HepG2 (cell line): ENCODE results near the gene HRCT1. TPM values are rescaled to one million over a fixed set of nuclear protein-coding genes. Genes with fewer than 3 reads are reported as not detected.

Experiments
- ATF7-NPFF ChIP-seq: sonication (generic); formaldehyde crosslinking; IDR thresholded peaks from 2 replicates; pipeline ENCODE4 v1.8.1; 2023; ENCODE audit warnings: mild to moderate bottlenecking, low read depth, missing genetic modification reagents, moderate library complexity
- ETV5 ChIP-seq: IDR thresholded peaks from 2 replicates; pipeline ENCODE4 v1.6.1; 2018; ENCODE audit warnings: missing biosample characterization, missing genetic modification reagents, inconsistent platforms, borderline replicate concordance
- GABPA ChIP-seq, 2 experiments: IDR thresholded peaks; 2 replicates each; pipeline ENCODE4 v1.6.1; 2011 to 2016; ENCODE audit warnings: low read depth in 2 of 2, low read length in 1 of 2, missing biosample characterization in 1 of 2, missing genetic modification characterization in 1 of 2
- GTF2F1 ChIP-seq: fragments of 150-350 bp; IDR thresholded peaks from 2 replicates; pipeline ENCODE4 v1.6.1; 2014; ENCODE audit warnings: low read length
- HNRNPLL ChIP-seq: fragments of 200-400 bp; formaldehyde crosslinking; IDR thresholded peaks from 2 replicates; pipeline ENCODE4 v1.6.1; 2017; ENCODE audit warnings: mild to moderate bottlenecking, low read depth, low read length; ENCODE audit not compliant: poor library complexity, severe bottlenecking
- KLF6 ChIP-seq: IDR thresholded peaks from 2 replicates; pipeline ENCODE4 v1.8.0; 2016; ENCODE audit warnings: missing biosample characterization, missing genetic modification reagents
- MIER3 ChIP-seq: IDR thresholded peaks from 2 replicates; pipeline ENCODE4 v1.6.1; 2016; ENCODE audit warnings: missing compliant biosample characterization, borderline replicate concordance
- MXI1 ChIP-seq: IDR thresholded peaks from 3 replicates; pipeline ENCODE4 v1.6.1; 2012; ENCODE audit warnings: low read depth, low read length, inconsistent platforms, borderline replicate concordance
- PAWR ChIP-seq: sonication (generic); formaldehyde crosslinking; IDR thresholded peaks from 2 replicates; pipeline ENCODE4 v1.4.0; 2020; ENCODE audit warnings: missing genetic modification reagents, mild to moderate bottlenecking, borderline replicate concordance
- RARG ChIP-seq: sonication (generic); formaldehyde crosslinking; IDR thresholded peaks from 2 replicates; pipeline ENCODE4 v1.4.0; 2020; ENCODE audit warnings: low read depth, mild to moderate bottlenecking, missing genetic modification reagents
- SAP130 ChIP-seq: IDR thresholded peaks from 2 replicates; pipeline ENCODE4 v1.6.1; 2016; ENCODE audit warnings: low read depth
- SOX6 ChIP-seq, 2 experiments: fragments of 450-650 bp in 1 of 2; sonication (generic) in 1 of 2; formaldehyde crosslinking in 1 of 2; IDR thresholded peaks; 2 replicates each; pipeline versions ENCODE4 v1.4.0 to v1.6.1; 2017 to 2020; ENCODE audit warnings: antibody characterized with exemption in 1 of 2, mild to moderate bottlenecking in 1 of 2, missing genetic modification reagents in 1 of 2
- SP4 ChIP-seq: sonication (generic); formaldehyde crosslinking; IDR thresholded peaks from 2 replicates; pipeline ENCODE4 v1.8.1; 2023; ENCODE audit warnings: mild to moderate bottlenecking, missing genetic modification reagents
- ZFX ChIP-seq: sonication (generic); formaldehyde crosslinking; IDR thresholded peaks from 2 replicates; pipeline ENCODE4 v1.4.0; 2020; ENCODE audit warnings: mild to moderate bottlenecking, low read depth, missing genetic modification reagents, moderate library complexity
- ZMYM3 ChIP-seq: sonication (generic); formaldehyde crosslinking; IDR thresholded peaks from 2 replicates; pipeline ENCODE4 v1.5.1; 2020; ENCODE audit warnings: mild to moderate bottlenecking, missing genetic modification reagents
- ZNF562 ChIP-seq: sonication (generic); formaldehyde crosslinking; IDR thresholded peaks from 2 replicates; pipeline ENCODE4 v1.8.0; 2022; ENCODE audit warnings: missing genetic modification reagents, borderline replicate concordance
- ZNF703 ChIP-seq: sonication (generic); formaldehyde crosslinking; IDR thresholded peaks from 2 replicates; pipeline ENCODE4 v1.5.1; 2020; ENCODE audit warnings: missing genetic modification reagents, mild to moderate bottlenecking, moderate library complexity, borderline replicate concordance
- ZZZ3 ChIP-seq: sonication (generic); formaldehyde crosslinking; IDR thresholded peaks from 2 replicates; pipeline ENCODE4 v1.4.0; 2020; ENCODE audit warnings: missing genetic modification reagents, mild to moderate bottlenecking, borderline replicate concordance
- polyA plus RNA-seq, 8 experiments: library from polyadenylated mRNA; depleted of rRNA in 3 of 8; stranded (reverse) in 7 of 8; unstranded in 1 of 8; fragments of >200 nt; fragmentation: Illumina TruSeq in 4 of 8; extraction: Trizol in 4 of 8; gene quantifications; 2 replicates each; pipeline versions ENCODE4 v1.2.1 to v1.2.3, GENCODE V29; 2011 to 2016; ENCODE audit warnings: low read depth in 4 of 8, missing spikeins in 1 of 8, mixed read lengths in 1 of 8; ENCODE audit not compliant: insufficient read depth in 1 of 8
- total RNA-seq, 5 experiments: library from RNA; depleted of rRNA; stranded (reverse); fragments of >200 nt; fragmentation: Illumina TruSeq; extraction: Trizol; gene quantifications; 2 replicates each; pipeline ENCODE4 v1.2.3, GENCODE V29; 2016; ENCODE audit warnings: low read depth in 1 of 5
- TF ChIP-seq, protein P1 (sequence below): sonication (generic); formaldehyde crosslinking; IDR thresholded peaks from 2 replicates; pipeline ENCODE4 v1.5.0; 2020; ENCODE audit warnings: mild to moderate bottlenecking, missing genetic modification reagents, borderline replicate concordance
- TF ChIP-seq, protein P2 (sequence below): sonication (generic); formaldehyde crosslinking; conservative IDR thresholded peaks from 2 replicates; pipeline ENCODE4 v1.4.0; 2020; ENCODE audit warnings: missing genetic modification reagents

Gene HRCT1
- total and polyA plus RNA-seq, 2 of the 13 experiments (the other 11 are each of a cell fraction or from before 2014, with no cell fraction given): 0.13 TPM; not detected in 1

DNA sequence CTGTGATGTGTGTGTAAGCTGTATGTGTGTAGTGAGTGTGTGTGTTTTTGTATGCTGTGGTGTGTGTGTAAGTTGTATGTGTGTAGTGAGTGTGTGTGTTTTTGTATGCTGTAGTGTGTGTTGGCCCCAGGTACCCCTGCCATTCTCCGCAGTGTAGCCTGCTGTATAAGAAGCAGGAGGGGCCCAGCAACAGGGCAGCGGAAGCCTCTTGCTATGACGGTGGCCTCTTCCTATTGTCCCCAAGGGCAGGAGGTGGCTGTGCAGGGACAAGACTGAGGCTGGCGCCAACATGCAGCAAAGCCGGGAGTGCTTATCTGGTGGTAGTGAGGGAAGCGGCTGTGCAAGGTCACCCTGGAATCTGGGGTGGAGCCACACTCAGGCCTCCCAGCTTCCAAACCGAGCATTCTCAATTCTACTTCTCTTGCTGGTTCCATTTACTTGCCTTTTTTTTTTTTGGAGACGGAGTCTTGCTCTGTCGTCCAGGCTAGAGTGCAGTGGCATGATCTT lies 8.4 kb downstream of the HRCT1 start (continued):
- TF ChIP-seq GABPA (IDR thresholded peaks at IDR 0.05; ENCODE audit: low read depth, low read length): peak; percentile 23; the same call in 1 of the 2 replicates
- TF ChIP-seq GABPA (CRISPR knock-in tag; IDR thresholded peaks at IDR 0.05; ENCODE audit: low read depth): peak; percentile 70
- no peak for TF ChIP-seq ZNF703 (CRISPR knock-in tag)
- TF ChIP-seq HNRNPLL: no peak
- TF ChIP-seq ATF7-NPFF: no peak
- TF ChIP-seq SOX6 (IDR thresholded peaks at IDR 0.05): no peak
- peak; percentile 80 for TF ChIP-seq SOX6 (CRISPR knock-in tag; IDR thresholded peaks at IDR 0.05)
- TF ChIP-seq ZZZ3 (CRISPR knock-in tag): no peak
- peak; percentile 50; the same call in 1 of the 2 replicates for TF ChIP-seq ZFX
- no peak for TF ChIP-seq SP4 (CRISPR knock-in tag)
- TF ChIP-seq, protein P1, sequence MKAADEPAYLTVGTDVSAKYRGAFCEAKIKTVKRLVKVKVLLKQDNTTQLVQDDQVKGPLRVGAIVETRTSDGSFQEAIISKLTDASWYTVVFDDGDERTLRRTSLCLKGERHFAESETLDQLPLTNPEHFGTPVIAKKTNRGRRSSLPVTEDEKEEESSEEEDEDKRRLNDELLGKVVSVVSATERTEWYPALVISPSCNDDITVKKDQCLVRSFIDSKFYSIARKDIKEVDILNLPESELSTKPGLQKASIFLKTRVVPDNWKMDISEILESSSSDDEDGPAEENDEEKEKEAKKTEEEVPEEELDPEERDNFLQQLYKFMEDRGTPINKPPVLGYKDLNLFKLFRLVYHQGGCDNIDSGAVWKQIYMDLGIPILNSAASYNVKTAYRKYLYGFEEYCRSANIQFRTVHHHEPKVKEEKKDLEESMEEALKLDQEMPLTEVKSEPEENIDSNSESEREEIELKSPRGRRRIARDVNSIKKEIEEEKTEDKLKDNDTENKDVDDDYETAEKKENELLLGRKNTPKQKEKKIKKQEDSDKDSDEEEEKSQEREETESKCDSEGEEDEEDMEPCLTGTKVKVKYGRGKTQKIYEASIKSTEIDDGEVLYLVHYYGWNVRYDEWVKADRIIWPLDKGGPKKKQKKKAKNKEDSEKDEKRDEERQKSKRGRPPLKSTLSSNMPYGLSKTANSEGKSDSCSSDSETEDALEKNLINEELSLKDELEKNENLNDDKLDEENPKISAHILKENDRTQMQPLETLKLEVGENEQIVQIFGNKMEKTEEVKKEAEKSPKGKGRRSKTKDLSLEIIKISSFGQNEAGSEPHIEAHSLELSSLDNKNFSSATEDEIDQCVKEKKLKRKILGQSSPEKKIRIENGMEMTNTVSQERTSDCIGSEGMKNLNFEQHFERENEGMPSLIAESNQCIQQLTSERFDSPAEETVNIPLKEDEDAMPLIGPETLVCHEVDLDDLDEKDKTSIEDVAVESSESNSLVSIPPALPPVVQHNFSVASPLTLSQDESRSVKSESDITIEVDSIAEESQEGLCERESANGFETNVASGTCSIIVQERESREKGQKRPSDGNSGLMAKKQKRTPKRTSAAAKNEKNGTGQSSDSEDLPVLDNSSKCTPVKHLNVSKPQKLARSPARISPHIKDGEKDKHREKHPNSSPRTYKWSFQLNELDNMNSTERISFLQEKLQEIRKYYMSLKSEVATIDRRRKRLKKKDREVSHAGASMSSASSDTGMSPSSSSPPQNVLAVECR (CRISPR knock-in tag): peak; percentile 18; the same call in 1 of the 2 replicates
- TF ChIP-seq SAP130 (CRISPR knock-in tag): peak; percentile 46; the same call in 1 of the 2 replicates
- no peak for TF ChIP-seq MIER3 (CRISPR knock-in tag)
- no peak for TF ChIP-seq MXI1
- no peak for TF ChIP-seq KLF6 (CRISPR knock-in tag)
- no peak for TF ChIP-seq RARG (CRISPR knock-in tag)
- no peak for TF ChIP-seq ZNF562 (CRISPR knock-in tag)
- peak; percentile 44; the same call in 1 of the 2 replicates for TF ChIP-seq ETV5 (CRISPR knock-in tag)
- TF ChIP-seq ZMYM3 (CRISPR knock-in tag): peak; percentile 68
- TF ChIP-seq, protein P2, sequence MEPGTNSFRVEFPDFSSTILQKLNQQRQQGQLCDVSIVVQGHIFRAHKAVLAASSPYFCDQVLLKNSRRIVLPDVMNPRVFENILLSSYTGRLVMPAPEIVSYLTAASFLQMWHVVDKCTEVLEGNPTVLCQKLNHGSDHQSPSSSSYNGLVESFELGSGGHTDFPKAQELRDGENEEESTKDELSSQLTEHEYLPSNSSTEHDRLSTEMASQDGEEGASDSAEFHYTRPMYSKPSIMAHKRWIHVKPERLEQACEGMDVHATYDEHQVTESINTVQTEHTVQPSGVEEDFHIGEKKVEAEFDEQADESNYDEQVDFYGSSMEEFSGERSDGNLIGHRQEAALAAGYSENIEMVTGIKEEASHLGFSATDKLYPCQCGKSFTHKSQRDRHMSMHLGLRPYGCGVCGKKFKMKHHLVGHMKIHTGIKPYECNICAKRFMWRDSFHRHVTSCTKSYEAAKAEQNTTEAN (CRISPR knock-in tag): no peak
- TF ChIP-seq GTF2F1: no peak
- TF ChIP-seq PAWR (CRISPR knock-in tag): 0 out of 2 replicates have a peak, but pooled peaks have one; percentile 34
